ENCODE measurements around the gene U2AF1L4.
"Not testable (repeated sequence)": the region's sequence is repeated elsewhere in the genome, so short reads cannot be mapped to it uniquely, and the experiment has no call there.

The U2AF1L4 gene

GRCh38 chr19:35780717-35781116, 35.5 kb upstream of the U2AF1L4 start:
- DNase-seq (ENCODE audit: low read depth): no peak

- no peak for DNase-seq (ENCODE audit: low read depth)
These were observed 34.8 kb upstream of the U2AF1L4 start for GRCh38 chr19:35780058-35780457.

- no peak for DNase-seq (ENCODE audit: low read depth)
These were observed 33.8 kb upstream of the U2AF1L4 start for GRCh38 chr19:35779033-35779432.

GRCh38 chr19:35777961-35778360, 32.7 kb upstream of the U2AF1L4 start:
- no peak for DNase-seq (ENCODE audit: low read depth)

GRCh38 chr19:35777086-35777841, 32.0 kb upstream of the U2AF1L4 start:
- DNase-seq (ENCODE audit: low read depth): no peak

GRCh38 chr19:35776102-35776788, 31.0 kb upstream of the U2AF1L4 start:
- no peak for DNase-seq (ENCODE audit: low read depth)

GRCh38 chr19:35775298-35776101, 30.3 kb upstream of the U2AF1L4 start, which contains the start of gene ARHGAP33:
Gene ARHGAP33, plus strand, starts transcription at chr19:35775564. Its CDS starts 95 bp downstream, at chr19:35775659.
- peak; percentile 98 for DNase-seq (ENCODE audit: low read depth)

- DNase-seq (ENCODE audit: low read depth): no peak
These were observed 29.8 kb upstream of the U2AF1L4 start for GRCh38 chr19:35775046-35775297.

GRCh38 chr19:35774274-35775045, 29.2 kb upstream of the U2AF1L4 start:
- DNase-seq (ENCODE audit: low read depth): no peak

- no peak for DNase-seq (ENCODE audit: low read depth)
These were observed 28.0 kb upstream of the U2AF1L4 start for GRCh38 chr19:35773020-35773806.

GRCh38 chr19:35772362-35772761, 27.1 kb upstream of the U2AF1L4 start:
- not testable (repeated sequence) for DNase-seq (ENCODE audit: low read depth)

GRCh38 chr19:35768082-35768421, 22.8 kb upstream of the U2AF1L4 start:
- DNase-seq (ENCODE audit: low read depth): no peak

- DNase-seq (ENCODE audit: low read depth): no peak
These were observed 22.3 kb upstream of the U2AF1L4 start for GRCh38 chr19:35767288-35768081.

GRCh38 chr19:35766571-35767104, 21.4 kb upstream of the U2AF1L4 start:
- no peak for DNase-seq (ENCODE audit: low read depth)

- no peak for DNase-seq (ENCODE audit: low read depth)
These were observed 19.5 kb upstream of the U2AF1L4 start for GRCh38 chr19:35764432-35765315.

- no peak for DNase-seq (ENCODE audit: low read depth)
These were observed 15.6 kb upstream of the U2AF1L4 start for GRCh38 chr19:35760711-35761349.

GRCh38 chr19:35759697-35760096, 14.5 kb upstream of the U2AF1L4 start:
- DNase-seq (ENCODE audit: low read depth): no peak

GRCh38 chr19:35757749-35758608, 12.8 kb upstream of the U2AF1L4 start, which contains the start of gene PROSER3:
Gene PROSER3, plus strand, starts transcription at chr19:35758176. Its CDS starts 40 bp downstream, at chr19:35758216.
- DNase-seq (ENCODE audit: low read depth): peak; percentile 97

All from stimulated activated CD8-positive, alpha-beta memory T cell treated with anti-CD3 and anti-CD28 coated beads, Interleukin-4, amount 100 ng/mL, for 24 hours (primary cell).